K562 (cell line): ENCODE measurements around the gene KIF5A. TPM values are rescaled to one million over a fixed set of nuclear protein-coding genes. Genes with fewer than 3 reads are reported as not detected.
A peak's percentile ranks its signal among the peaks of the same experiment; 100 is the strongest.

Source experiments
- CEBPZ ChIP-seq: fragments of 150-350 bp; IDR thresholded peaks from 2 replicates; pipeline ENCODE4 v1.6.1; 2014; ENCODE audit warnings: low read depth, mild to moderate bottlenecking, low read length, borderline replicate concordance
- CREB1 ChIP-seq, 2 experiments: sonication (generic) in 1 of 2; formaldehyde crosslinking in 1 of 2; IDR thresholded peaks; 2 replicates each; pipeline versions ENCODE4 v1.6.1 to v1.8.0; 2012 to 2022; ENCODE audit warnings: inconsistent platforms in 1 of 2, mild to moderate bottlenecking in 1 of 2, missing genetic modification reagents in 1 of 2, moderate library complexity in 1 of 2
- FOXP1 ChIP-seq: sonication (generic); formaldehyde crosslinking; IDR thresholded peaks from 2 replicates; pipeline ENCODE4 v1.8.0; 2022; ENCODE audit warnings: mild to moderate bottlenecking, missing genetic modification reagents
- HDAC8 ChIP-seq: fragments of 450-650 bp; IDR thresholded peaks from 2 replicates; pipeline ENCODE4 v1.6.1; 2016; ENCODE audit warnings: mild to moderate bottlenecking, missing genetic modification characterization, moderate library complexity, missing compliant biosample characterization
- HINFP ChIP-seq: fragments of 450-650 bp; conservative IDR thresholded peaks from 2 replicates; pipeline ENCODE4 v1.6.1; 2016; ENCODE audit warnings: missing genetic modification characterization, low read depth, mild to moderate bottlenecking, control low read depth, missing compliant biosample characterization
- NONO ChIP-seq, 2 experiments: fragments of 200-400 bp in 1 of 2; fragments of 450-650 bp in 1 of 2; formaldehyde crosslinking in 1 of 2; IDR thresholded peaks; 2 replicates each; pipeline ENCODE4 v1.6.1; 2017; ENCODE audit warnings: low read depth in 2 of 2, mild to moderate bottlenecking in 2 of 2, moderate library complexity in 2 of 2, low read length in 1 of 2
- PHB2 ChIP-seq: fragments of 450-650 bp; IDR thresholded peaks from 2 replicates; pipeline ENCODE4 v1.6.1; 2017; ENCODE audit warnings: low read depth
- POLR2AphosphoS2 ChIP-seq: IDR thresholded peaks from 2 replicates; pipeline ENCODE4 v1.6.1; 2012; ENCODE audit warnings: low read length, improper control_type of control experiment
- POLR2H ChIP-seq: IDR thresholded peaks from 2 replicates; pipeline ENCODE4 v1.6.1; 2016; ENCODE audit warnings: missing genetic modification characterization, low read depth, mild to moderate bottlenecking, control low read depth, missing compliant biosample characterization, moderate library complexity
- RAD21 ChIP-seq, 2 experiments: fragments of 250-450 bp in 1 of 2; fragments of 450-650 bp in 1 of 2; sonication (Bioruptor Pico) in 1 of 2; formaldehyde crosslinking in 1 of 2; IDR thresholded peaks in 1 of 2; conservative IDR thresholded peaks in 1 of 2; 2 replicates each; pipeline versions ENCODE4 v1.4.0 to v1.8.0; 2020 to 2022; ENCODE audit warnings: mild to moderate bottlenecking in 2 of 2, moderate library complexity in 1 of 2
- SMAD3 ChIP-seq: fragments of 450-650 bp; formaldehyde crosslinking; conservative IDR thresholded peaks from 2 replicates; pipeline ENCODE4 v1.4.0; 2020; ENCODE audit warnings: mild to moderate bottlenecking
- STAG1 ChIP-seq: sonication (generic); formaldehyde crosslinking; IDR thresholded peaks from 2 replicates; pipeline ENCODE4 v1.5.0; 2020; ENCODE audit warnings: missing genetic modification reagents, borderline replicate concordance
- ZNF184 ChIP-seq: sonication (generic); formaldehyde crosslinking; IDR thresholded peaks from 2 replicates; pipeline ENCODE4 v1.5.0; 2020; ENCODE audit warnings: missing genetic modification reagents
- ZNF232 ChIP-seq: sonication (generic); formaldehyde crosslinking; IDR thresholded peaks from 2 replicates; pipeline ENCODE4 v1.8.0; 2022; ENCODE audit warnings: mild to moderate bottlenecking, missing genetic modification reagents
- ZNF354B ChIP-seq: fragments of 250-450 bp; sonication (Bioruptor Pico); IDR thresholded peaks from 2 replicates; pipeline ENCODE4 v1.4.0; 2020
- ZNF395 ChIP-seq: fragments of 200-800 bp; sonication (Bioruptor generic); IDR thresholded peaks from 2 replicates; pipeline ENCODE4 v1.6.1; 2017; ENCODE audit warnings: missing genetic modification characterization, missing compliant biosample characterization
- ZNF589 ChIP-seq: fragments of 200-800 bp; sonication (Bioruptor generic); IDR thresholded peaks from 2 replicates; pipeline ENCODE4 v1.6.1; 2016; ENCODE audit warnings: low read depth, missing genetic modification characterization, missing compliant biosample characterization
- ZNF644 ChIP-seq: fragments of 200-800 bp; sonication (Bioruptor generic); IDR thresholded peaks from 2 replicates; pipeline ENCODE4 v1.6.1; 2016; ENCODE audit warnings: low read depth, missing genetic modification characterization, missing compliant biosample characterization
- polyA plus RNA-seq, 8 experiments: library from polyadenylated mRNA; depleted of rRNA in 4 of 8; stranded (reverse) in 5 of 8; unstranded in 3 of 8; fragments of >200 nt; fragmentation: Nextera tagmentation in 2 of 8; fragmentation: Illumina TruSeq in 1 of 8; extraction: Ambion mirVana in 2 of 8; extraction: Trizol in 1 of 8; gene quantifications; 2 replicates each; pipeline versions ENCODE4 v1.2.1 to v1.2.3, GENCODE V29; 2011 to 2014; ENCODE audit warnings: inconsistent platforms in 1 of 8, missing spikeins in 1 of 8
- total RNA-seq, 7 experiments: library from RNA; depleted of rRNA in 6 of 7; stranded (reverse); fragments of >200 nt in 6 of 7; fragmentation: Illumina TruSeq in 2 of 7; extraction: Trizol in 2 of 7; gene quantifications; 2 replicates each; pipeline versions ENCODE4 v1.2.1 to v1.2.3, GENCODE V29; 2011 to 2021; ENCODE audit warnings: low replicate concordance in 1 of 7
- TF ChIP-seq, protein P1 (sequence below): fragments of 450-650 bp; IDR thresholded peaks from 2 replicates; pipeline ENCODE4 v1.6.1; 2016; ENCODE audit warnings: missing biosample characterization, missing genetic modification characterization

KIF5A gene
- total and polyA plus RNA-seq, 9 of the 15 experiments (the other 6 are each of a cell fraction or from before 2014, with no cell fraction given): 3.4 to 17.7 (median 8.0) TPM

GRCh38 chr12:57546438-57547287 lies 3.2 kb upstream of the KIF5A start, which contains the start of gene DCTN2 (continued):
- TF ChIP-seq CEBPZ (no peak), ZNF395 (CRISPR knock-in tag) (peak; percentile 82; the same call in 1 of the 2 replicates), ZNF644 (no peak), POLR2H (tag) (no peak), CREB1 (IDR thresholded peaks at IDR 0.05) (0 out of 2 replicates have a peak, but pooled peaks have one; percentile 2), CREB1 (CRISPR knock-in tag; IDR thresholded peaks at IDR 0.05) (no peak), PHB2 (no peak), ZNF184 (CRISPR knock-in tag) (no peak), HDAC8 (tag) (no peak), ZNF232 (CRISPR knock-in tag) (no peak), STAG1 (CRISPR knock-in tag) (peak; percentile 30; the same call in 1 of the 2 replicates), ZNF354B (no peak), FOXP1 (no peak), POLR2AphosphoS2 (no peak), HINFP (tag) (no peak), NONO (IDR thresholded peaks at IDR 0.05; ENCODE audit: low read depth in 2 of 2, low read length in 1 of 2) (no peak), ZNF589 (CRISPR knock-in tag) (0 out of 2 replicates have a peak, but pooled peaks have one; percentile 36), SMAD3 (CRISPR knock-in tag) (no peak), RAD21 (CRISPR knock-in tag; conservative IDR thresholded peaks at IDR 0.05 in 1 of 2, IDR thresholded peaks at IDR 0.05 in 1 of 2) (no peak)
- TF ChIP-seq, protein P1, sequence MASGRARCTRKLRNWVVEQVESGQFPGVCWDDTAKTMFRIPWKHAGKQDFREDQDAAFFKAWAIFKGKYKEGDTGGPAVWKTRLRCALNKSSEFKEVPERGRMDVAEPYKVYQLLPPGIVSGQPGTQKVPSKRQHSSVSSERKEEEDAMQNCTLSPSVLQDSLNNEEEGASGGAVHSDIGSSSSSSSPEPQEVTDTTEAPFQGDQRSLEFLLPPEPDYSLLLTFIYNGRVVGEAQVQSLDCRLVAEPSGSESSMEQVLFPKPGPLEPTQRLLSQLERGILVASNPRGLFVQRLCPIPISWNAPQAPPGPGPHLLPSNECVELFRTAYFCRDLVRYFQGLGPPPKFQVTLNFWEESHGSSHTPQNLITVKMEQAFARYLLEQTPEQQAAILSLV: no peak
